WTC11 (cell line): ENCODE results near the gene NTN1. TPM values are rescaled to one million over a fixed set of nuclear protein-coding genes. Genes with fewer than 3 reads are reported as not detected.
A peak's percentile ranks its signal among the peaks of the same experiment; 100 is the strongest.

Experiments
- ATAC-seq: fragments of 200-7000 bp; cut with Tn5 transposase; 2 replicates; pipeline ENCODE4 v1.10.0; 2021; ENCODE audit warnings: mild to moderate bottlenecking, moderate library complexity
- CTCF ChIA-PET: fragments of 300-600 bp; sonication (Branson Sonifier 250); formaldehyde crosslinking; loops from one replicate; lab custom pipeline; 2021; ENCODE audit warnings: antibody characterized with exemption; lab: Charles Lee
- POLR2A ChIA-PET: fragments of 350-600 bp; sonication (Branson Sonifier 250); formaldehyde crosslinking; loops from one replicate; lab custom pipeline; 2021; ENCODE audit warnings: antibody characterized with exemption; lab: Charles Lee
- DNase-seq: peaks from one replicate; pipeline ENCODE4 v3.0.0; 2021; ENCODE audit warnings: low spot score
- H3K27ac Mint-ChIP-seq: 2 replicates; pipeline ENCODE4 v1.8.0; 2021; ENCODE audit warnings: mixed read lengths
- H3K27me3 Mint-ChIP-seq: 2 replicates; pipeline ENCODE4 v1.8.0; 2021; ENCODE audit warnings: low read depth, mild to moderate bottlenecking, moderate library complexity, mixed read lengths
- H3K36me3 Mint-ChIP-seq: 2 replicates; pipeline ENCODE4 v1.8.0; 2021; ENCODE audit warnings: mixed read lengths
- H3K4me1 Mint-ChIP-seq: 2 replicates; pipeline ENCODE4 v1.8.0; 2022; ENCODE audit warnings: mixed read lengths
- H3K4me3 Mint-ChIP-seq: 2 replicates; pipeline ENCODE4 v1.8.0; 2021; ENCODE audit warnings: mild to moderate bottlenecking, moderate library complexity, mixed read lengths
- H3K9me3 Mint-ChIP-seq: 2 replicates; pipeline ENCODE4 v1.8.0; 2021; ENCODE audit warnings: mixed read lengths
- FOXK1 ChIP-seq: sonication (generic); formaldehyde crosslinking; IDR thresholded peaks from 2 replicates; pipeline ENCODE4 v1.8.0; 2022; ENCODE audit warnings: mild to moderate bottlenecking, moderate library complexity, missing genetic modification reagents
- GABPB1 ChIP-seq: sonication (generic); formaldehyde crosslinking; IDR thresholded peaks from 2 replicates; pipeline ENCODE4 v1.8.1; 2023; ENCODE audit warnings: mild to moderate bottlenecking, missing genetic modification reagents
- GRHL2 ChIP-seq: fragments of 250-450 bp; sonication (Bioruptor Pico); IDR thresholded peaks from 2 replicates; pipeline ENCODE4 v1.8.0; 2022; ENCODE audit warnings: mild to moderate bottlenecking, moderate library complexity; ENCODE audit not compliant: insufficient replicate concordance, severe bottlenecking
- GTF2I ChIP-seq: fragments of 250-450 bp; sonication (Bioruptor Pico); conservative IDR thresholded peaks from 2 replicates; pipeline ENCODE4 v1.4.0; 2021; ENCODE audit warnings: mild to moderate bottlenecking
- SMAD3 ChIP-seq: sonication (generic); formaldehyde crosslinking; IDR thresholded peaks from 2 replicates; pipeline ENCODE4 v1.8.0; 2022; ENCODE audit warnings: missing genetic modification reagents, mild to moderate bottlenecking, borderline replicate concordance
- ZMAT4 ChIP-seq: fragments of 250-450 bp; sonication (Bioruptor Pico); IDR thresholded peaks from 2 replicates; pipeline ENCODE4 v1.9.0; 2021; ENCODE audit warnings: mild to moderate bottlenecking
- ZNF138 ChIP-seq: sonication (generic); formaldehyde crosslinking; conservative IDR thresholded peaks from 2 replicates; pipeline ENCODE4 v1.8.1; 2022; ENCODE audit warnings: mild to moderate bottlenecking, moderate library complexity, missing genetic modification reagents
- ZNF423 ChIP-seq: fragments of 250-450 bp; sonication (Bioruptor Pico); IDR thresholded peaks from 2 replicates; pipeline ENCODE4 v2.1.2; 2022; ENCODE audit warnings: mild to moderate bottlenecking, moderate library complexity
- ZNF425 ChIP-seq: fragments of 250-450 bp; sonication (Bioruptor Pico); conservative IDR thresholded peaks from 2 replicates; pipeline ENCODE4 v1.9.0; 2021; ENCODE audit warnings: mild to moderate bottlenecking
- ZNF532 ChIP-seq: fragments of 250-450 bp; sonication (Bioruptor Pico); IDR thresholded peaks from 2 replicates; pipeline ENCODE4 v1.9.0; 2021; ENCODE audit warnings: mild to moderate bottlenecking, borderline replicate concordance
- total RNA-seq: library from RNA; stranded (reverse); gene quantifications from 3 replicates; pipeline ENCODE4 v1.2.3, GENCODE V29; 2021
- TF ChIP-seq, protein P1 (sequence below): sonication (generic); formaldehyde crosslinking; IDR thresholded peaks from 2 replicates; pipeline ENCODE4 v1.8.0; 2022; ENCODE audit warnings: missing genetic modification reagents
- TF ChIP-seq, protein P2 (sequence below): sonication (generic); formaldehyde crosslinking; IDR thresholded peaks from 2 replicates; pipeline ENCODE4 v1.8.1; 2022; ENCODE audit warnings: missing genetic modification reagents, borderline replicate concordance
- TF ChIP-seq, protein P3 (sequence below): sonication (generic); formaldehyde crosslinking; IDR thresholded peaks from 2 replicates; pipeline ENCODE4 v1.8.0; 2022; ENCODE audit warnings: mild to moderate bottlenecking, missing genetic modification reagents
- TF ChIP-seq, protein P4 (sequence below): sonication (generic); formaldehyde crosslinking; conservative IDR thresholded peaks from 2 replicates; pipeline ENCODE4 v1.8.1; 2023; ENCODE audit warnings: mild to moderate bottlenecking, low read depth, missing genetic modification reagents, moderate library complexity

NTN1 gene
- total RNA-seq, 1 experiment from 2014 or later = 5.5 TPM

- Mint-ChIP-seq H3K9me3 (0 out of 2 replicates have a peak, but pooled peaks cover 5% of the 10 kb centered on the region), H3K27me3 (peaks cover 85% of the 10 kb centered on the region), H3K36me3 (no peaks in the 10 kb centered on the region; the same call in 1 of the 2 replicates), H3K4me3 (peak overlapping the region; percentile 65), H3K4me1 (peaks cover 18% of the 10 kb centered on the region), H3K27ac (no peak overlapping the region)
- ChIA-PET POLR2A (no interaction called here), CTCF (interaction anchor here (0.6 to 5.3 kb wide), 22 partner anchors 7 to 519 kb away, joined by 3 to 23 read pairs (median 4); partner anchors contain the start of gene NTN1)
- no peak for TF ChIP-seq SMAD3 (CRISPR knock-in tag)
- TF ChIP-seq, protein P1, sequence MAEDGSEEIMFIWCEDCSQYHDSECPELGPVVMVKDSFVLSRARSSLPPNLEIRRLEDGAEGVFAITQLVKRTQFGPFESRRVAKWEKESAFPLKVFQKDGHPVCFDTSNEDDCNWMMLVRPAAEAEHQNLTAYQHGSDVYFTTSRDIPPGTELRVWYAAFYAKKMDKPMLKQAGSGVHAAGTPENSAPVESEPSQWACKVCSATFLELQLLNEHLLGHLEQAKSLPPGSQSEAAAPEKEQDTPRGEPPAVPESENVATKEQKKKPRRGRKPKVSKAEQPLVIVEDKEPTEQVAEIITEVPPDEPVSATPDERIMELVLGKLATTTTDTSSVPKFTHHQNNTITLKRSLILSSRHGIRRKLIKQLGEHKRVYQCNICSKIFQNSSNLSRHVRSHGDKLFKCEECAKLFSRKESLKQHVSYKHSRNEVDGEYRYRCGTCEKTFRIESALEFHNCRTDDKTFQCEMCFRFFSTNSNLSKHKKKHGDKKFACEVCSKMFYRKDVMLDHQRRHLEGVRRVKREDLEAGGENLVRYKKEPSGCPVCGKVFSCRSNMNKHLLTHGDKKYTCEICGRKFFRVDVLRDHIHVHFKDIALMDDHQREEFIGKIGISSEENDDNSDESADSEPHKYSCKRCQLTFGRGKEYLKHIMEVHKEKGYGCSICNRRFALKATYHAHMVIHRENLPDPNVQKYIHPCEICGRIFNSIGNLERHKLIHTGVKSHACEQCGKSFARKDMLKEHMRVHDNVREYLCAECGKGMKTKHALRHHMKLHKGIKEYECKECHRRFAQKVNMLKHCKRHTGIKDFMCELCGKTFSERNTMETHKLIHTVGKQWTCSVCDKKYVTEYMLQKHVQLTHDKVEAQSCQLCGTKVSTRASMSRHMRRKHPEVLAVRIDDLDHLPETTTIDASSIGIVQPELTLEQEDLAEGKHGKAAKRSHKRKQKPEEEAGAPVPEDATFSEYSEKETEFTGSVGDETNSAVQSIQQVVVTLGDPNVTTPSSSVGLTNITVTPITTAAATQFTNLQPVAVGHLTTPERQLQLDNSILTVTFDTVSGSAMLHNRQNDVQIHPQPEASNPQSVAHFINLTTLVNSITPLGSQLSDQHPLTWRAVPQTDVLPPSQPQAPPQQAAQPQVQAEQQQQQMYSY = 0 out of 2 replicates have a peak, but pooled peaks have one; percentile 32
- DNase-seq (peak; percentile 55), ATAC-seq (peak; percentile 8)
These were observed 17.8 kb upstream of the NTN1 start for GRCh38 chr17:9003355-9004131.

DNA sequence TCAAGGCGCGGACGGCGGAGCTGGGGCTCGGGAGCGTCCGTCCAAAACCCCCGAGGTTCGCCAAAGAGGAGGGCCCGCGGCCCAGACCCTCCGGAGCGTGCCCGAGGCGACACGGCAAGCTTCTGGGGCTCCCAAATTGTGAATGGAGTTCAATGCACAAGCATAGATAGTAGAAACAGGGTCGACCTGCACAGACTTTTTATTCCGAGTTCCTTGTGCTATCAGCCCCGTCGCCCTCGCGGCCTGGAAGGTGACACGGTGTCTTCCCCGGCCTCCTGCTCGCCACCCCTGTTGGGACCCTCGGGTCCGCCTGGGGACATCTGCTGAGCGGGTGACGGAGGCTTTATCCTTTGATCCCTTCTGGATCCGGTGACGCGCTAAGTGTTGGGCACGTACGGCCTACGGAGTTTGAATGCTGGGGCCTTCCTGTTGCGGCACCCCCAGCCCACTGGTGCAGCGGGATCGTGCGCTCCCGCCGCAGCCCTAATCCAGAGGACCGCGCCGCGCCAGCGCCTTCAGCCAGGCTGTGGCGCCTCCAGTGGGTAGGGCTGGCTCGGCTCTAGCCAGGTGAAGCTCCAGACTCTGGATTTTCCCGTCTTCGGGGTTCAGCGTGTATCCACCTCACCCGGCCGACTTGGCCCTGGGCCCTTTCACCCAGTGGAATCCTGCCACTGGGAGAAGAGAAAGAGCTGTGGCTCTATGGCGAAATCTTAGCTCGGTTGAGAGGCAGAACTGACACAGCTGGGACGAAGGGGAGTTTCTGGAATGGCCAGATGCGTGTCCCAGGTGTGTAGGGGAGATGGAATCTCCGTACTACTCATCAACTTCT, 17.0 kb upstream of the NTN1 start:
- Mint-ChIP-seq H3K27me3 (peaks cover 88% of the 10 kb centered on the region), H3K4me3 (peak overlapping the region; percentile 65), H3K36me3 (no peaks in the 10 kb centered on the region; the same call in 1 of the 2 replicates), H3K9me3 (0 out of 2 replicates have a peak, but pooled peaks cover 5% of the 10 kb centered on the region), H3K4me1 (peaks cover 18% of the 10 kb centered on the region), H3K27ac (no peak overlapping the region)
- ChIA-PET CTCF (interaction anchor here (0.6 to 5.3 kb wide), 16 partner anchors 9 to 518 kb away, joined by 3 to 23 read pairs (median 4); partner anchors contain the start of gene NTN1), POLR2A (no interaction called here)
- DNase-seq = peak; percentile 52
- ATAC-seq = peak; percentile 79
- TF ChIP-seq, protein P2, sequence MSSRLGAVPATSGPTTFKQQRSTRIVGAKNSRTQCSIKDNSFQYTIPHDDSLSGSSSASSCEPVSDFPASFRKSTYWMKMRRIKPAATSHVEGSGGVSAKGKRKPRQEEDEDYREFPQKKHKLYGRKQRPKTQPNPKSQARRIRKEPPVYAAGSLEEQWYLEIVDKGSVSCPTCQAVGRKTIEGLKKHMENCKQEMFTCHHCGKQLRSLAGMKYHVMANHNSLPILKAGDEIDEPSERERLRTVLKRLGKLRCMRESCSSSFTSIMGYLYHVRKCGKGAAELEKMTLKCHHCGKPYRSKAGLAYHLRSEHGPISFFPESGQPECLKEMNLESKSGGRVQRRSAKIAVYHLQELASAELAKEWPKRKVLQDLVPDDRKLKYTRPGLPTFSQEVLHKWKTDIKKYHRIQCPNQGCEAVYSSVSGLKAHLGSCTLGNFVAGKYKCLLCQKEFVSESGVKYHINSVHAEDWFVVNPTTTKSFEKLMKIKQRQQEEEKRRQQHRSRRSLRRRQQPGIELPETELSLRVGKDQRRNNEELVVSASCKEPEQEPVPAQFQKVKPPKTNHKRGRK = no peak
- TF ChIP-seq GRHL2 (CRISPR knock-in tag) (no peak), GTF2I (CRISPR knock-in tag) (no peak), ZMAT4 (CRISPR knock-in tag) (no peak), ZNF425 (CRISPR knock-in tag) (no peak), ZNF532 (CRISPR knock-in tag) (no peak), ZNF138 (no peak), GABPB1 (no peak), FOXK1 (CRISPR knock-in tag) (no peak), ZNF423 (no peak)
- TF ChIP-seq, protein P3, sequence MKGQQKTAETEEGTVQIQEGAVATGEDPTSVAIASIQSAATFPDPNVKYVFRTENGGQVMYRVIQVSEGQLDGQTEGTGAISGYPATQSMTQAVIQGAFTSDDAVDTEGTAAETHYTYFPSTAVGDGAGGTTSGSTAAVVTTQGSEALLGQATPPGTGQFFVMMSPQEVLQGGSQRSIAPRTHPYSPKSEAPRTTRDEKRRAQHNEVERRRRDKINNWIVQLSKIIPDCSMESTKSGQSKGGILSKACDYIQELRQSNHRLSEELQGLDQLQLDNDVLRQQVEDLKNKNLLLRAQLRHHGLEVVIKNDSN (CRISPR knock-in tag) = no peak
- TF ChIP-seq, protein P4, sequence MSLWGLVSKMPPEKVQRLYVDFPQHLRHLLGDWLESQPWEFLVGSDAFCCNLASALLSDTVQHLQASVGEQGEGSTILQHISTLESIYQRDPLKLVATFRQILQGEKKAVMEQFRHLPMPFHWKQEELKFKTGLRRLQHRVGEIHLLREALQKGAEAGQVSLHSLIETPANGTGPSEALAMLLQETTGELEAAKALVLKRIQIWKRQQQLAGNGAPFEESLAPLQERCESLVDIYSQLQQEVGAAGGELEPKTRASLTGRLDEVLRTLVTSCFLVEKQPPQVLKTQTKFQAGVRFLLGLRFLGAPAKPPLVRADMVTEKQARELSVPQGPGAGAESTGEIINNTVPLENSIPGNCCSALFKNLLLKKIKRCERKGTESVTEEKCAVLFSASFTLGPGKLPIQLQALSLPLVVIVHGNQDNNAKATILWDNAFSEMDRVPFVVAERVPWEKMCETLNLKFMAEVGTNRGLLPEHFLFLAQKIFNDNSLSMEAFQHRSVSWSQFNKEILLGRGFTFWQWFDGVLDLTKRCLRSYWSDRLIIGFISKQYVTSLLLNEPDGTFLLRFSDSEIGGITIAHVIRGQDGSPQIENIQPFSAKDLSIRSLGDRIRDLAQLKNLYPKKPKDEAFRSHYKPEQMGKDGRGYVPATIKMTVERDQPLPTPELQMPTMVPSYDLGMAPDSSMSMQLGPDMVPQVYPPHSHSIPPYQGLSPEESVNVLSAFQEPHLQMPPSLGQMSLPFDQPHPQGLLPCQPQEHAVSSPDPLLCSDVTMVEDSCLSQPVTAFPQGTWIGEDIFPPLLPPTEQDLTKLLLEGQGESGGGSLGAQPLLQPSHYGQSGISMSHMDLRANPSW (CRISPR knock-in tag) = no peak
